ENCODE results near the gene MCEMP1.
"Not testable (repeated sequence)": the region's sequence is repeated elsewhere in the genome, so short reads cannot be mapped to it uniquely, and the experiment has no call there.

Gene MCEMP1

GRCh38 chr19:7643629-7644549 lies 33.0 kb upstream of the MCEMP1 start:
- DNase-seq: not testable (repeated sequence)

- no peak for DNase-seq
Observed at GRCh38 chr19:7644550-7644877, 32.4 kb upstream of the MCEMP1 start.

DNA sequence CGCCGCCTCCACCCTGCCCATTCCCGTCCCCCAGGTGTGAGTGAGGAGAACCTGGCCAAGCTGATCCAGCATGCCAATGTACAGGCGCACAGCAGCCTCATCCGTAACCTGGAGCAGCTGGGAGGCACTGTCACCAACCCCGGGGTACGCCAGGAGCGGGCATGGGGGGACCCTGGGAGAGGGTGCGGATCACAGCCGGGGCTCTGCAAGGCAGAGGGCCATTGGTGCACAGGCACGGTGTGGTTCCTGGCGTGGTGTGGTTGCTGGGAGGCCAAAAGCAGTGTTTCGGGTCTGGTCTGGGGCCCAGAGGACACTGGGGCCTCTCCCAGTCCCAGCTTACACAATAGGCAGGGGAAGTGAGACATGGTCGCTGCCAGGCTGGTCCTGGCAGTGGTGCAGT lies 31.7 kb upstream of the MCEMP1 start:
- DNase-seq: no peak

DNA sequence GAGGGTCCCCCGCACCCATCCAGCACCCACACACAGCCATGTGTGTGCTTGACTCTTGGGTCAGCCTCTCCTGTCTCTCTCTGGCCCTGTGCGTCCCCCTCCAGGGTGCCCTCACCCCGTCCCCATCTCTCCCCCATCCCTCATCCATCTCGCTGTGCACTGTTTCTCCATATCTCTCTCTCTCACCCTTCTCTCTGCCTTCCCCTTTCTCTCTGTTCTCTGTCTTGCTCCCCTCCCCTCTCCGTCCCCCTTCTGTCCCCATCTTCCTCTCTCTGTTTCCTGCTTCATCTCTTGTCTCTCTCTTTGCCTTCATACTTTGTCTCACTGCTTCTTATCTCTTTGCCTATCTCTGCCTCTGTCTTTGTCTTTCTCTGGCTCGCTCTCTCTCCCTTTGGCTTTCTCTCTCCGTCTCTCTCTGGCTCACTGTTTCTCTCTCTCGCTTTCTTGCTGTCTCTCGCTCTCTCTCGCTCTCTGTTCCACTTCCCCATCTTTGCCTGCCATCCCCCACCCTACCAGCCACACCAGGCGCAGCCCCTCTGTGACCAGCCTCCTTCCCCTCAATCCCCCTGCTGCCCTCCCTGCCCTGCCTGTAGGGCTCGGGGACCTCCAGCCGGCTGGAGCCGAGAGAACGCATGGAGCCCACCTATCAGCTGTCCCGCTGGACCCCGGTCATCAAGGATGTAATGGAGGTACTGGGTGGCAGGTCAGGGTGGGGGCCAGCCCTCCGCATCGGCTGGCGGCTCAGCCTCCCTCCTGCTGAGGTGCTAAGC lies 31.0 kb upstream of the MCEMP1 start:
- no peak for DNase-seq

DNA sequence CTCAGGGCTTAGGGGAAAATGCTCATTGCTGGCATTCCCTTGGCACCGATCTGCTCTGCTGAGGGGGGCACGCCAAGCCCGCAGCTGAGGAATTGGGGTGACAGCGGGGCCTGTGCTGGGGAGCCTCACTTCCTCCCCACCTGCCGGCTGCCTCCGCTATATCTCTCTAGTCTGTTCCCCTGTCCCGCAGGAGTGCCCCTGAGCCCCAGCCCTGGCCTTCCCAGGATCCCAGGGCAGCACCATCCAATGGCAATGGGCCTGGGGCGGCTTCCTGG lies 30.5 kb upstream of the MCEMP1 start:
- DNase-seq: no peak

DNA sequence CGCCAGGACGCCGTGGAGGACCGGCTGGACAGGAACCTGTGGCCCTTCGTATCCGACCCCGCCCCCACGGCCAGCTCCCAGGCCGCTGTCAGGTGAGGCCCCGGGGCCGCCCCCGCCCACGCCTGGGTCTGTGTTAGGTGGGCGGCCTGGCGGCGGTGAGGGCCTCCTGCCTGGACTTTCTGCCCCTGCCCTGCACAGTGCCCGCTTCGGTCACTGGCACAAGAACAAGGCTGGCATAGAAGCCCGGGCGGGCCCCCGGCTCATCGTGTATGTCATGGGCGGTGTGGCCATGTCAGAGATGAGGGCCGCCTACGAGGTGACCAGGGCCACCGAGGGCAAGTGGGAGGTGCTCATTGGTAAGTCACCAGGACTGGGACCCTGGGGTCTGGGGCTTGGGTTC lies 29.7 kb upstream of the MCEMP1 start:
- no peak for DNase-seq

GRCh38 chr19:7648265-7649014 lies 28.4 kb upstream of the MCEMP1 start:
- DNase-seq: no peak

DNA sequence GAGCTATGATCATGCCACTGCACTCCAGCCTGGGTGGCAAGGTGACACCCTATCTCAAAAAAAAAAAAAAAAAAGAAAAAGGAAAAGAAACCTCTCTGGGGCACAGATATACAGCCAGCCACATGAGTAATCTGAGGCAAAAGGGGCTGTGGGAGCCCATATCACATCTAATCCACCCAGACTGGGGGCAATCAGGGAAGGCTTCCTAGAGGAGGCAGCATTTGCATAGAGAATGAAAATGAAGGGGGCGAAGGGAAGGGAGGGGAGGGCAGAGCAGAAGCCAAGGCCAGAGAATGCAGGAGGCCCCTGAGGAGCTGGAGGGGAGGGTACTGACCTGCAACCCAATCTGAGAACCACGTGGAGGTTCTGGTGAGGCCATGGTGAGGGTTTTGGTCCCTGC lies 26.7 kb upstream of the MCEMP1 start:
- DNase-seq: no peak

GRCh38 chr19:7652061-7652641 lies 24.7 kb upstream of the MCEMP1 start:
- DNase-seq: peak; percentile 87

DNA sequence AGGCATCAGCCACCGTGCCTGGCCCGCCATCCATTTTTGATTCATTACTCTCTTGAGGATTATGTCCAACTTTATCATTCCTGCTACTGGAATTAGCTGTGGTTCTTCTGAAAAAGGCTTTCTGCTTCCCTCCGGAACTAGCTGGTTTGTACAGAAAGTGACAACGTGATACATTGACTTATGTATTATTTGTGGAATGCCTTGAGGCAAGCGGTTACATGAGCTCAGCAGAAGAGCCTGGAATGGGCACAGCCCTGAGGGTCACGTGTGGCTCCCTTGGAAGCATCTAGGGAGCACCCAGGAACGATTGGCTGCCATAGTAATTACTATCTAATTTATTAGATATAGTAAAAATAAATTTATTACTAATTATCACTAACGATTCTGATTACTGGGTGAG lies 22.5 kb upstream of the MCEMP1 start:
- no peak for DNase-seq

DNA sequence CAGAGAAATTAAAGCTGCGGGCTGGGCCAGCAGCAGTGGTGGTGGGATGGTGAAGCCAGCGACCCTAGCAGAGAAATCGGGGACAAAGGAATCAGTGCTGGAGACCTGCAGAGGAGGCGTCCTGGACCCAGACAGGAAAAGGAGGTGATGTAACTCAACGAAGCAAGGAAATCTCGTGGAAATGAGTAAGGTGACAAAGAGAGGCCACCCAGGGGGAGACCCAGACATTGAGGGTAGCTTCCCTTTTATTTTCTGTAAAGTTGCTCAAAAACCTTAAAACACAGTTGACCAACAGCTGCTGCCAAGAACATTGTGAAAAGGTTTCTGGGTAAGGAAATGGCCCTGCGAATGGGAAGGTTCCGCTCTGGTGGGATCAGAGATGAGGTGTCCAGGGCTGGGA lies 21.3 kb upstream of the MCEMP1 start:
- no peak for DNase-seq

GRCh38 chr19:7657131-7657751 lies 19.6 kb upstream of the MCEMP1 start:
- peak; percentile 35 for DNase-seq

GRCh38 chr19:7658219-7658686 lies 18.6 kb upstream of the MCEMP1 start:
- DNase-seq: peak; percentile 35

- no peak for DNase-seq
Observed at GRCh38 chr19:7661744-7662538, 14.9 kb upstream of the MCEMP1 start.

- no peak for DNase-seq
Observed at GRCh38 chr19:7662657-7663056, 14.2 kb upstream of the MCEMP1 start.

GRCh38 chr19:7663706-7664105 lies 13.2 kb upstream of the MCEMP1 start:
- no peak for DNase-seq

GRCh38 chr19:7665076-7665475 lies 11.8 kb upstream of the MCEMP1 start:
- no peak for DNase-seq

GRCh38 chr19:7668842-7669241 lies 8.0 kb upstream of the MCEMP1 start, which contains the start of gene RETN:
RETN (plus strand) TSS chr19:7669049; CDS start chr19:7669327, 278 bp downstream.
- no peak for DNase-seq

GRCh38 chr19:7669641-7670040 lies 7.2 kb upstream of the MCEMP1 start:
- DNase-seq: no peak

- peak; percentile 24 for DNase-seq
Observed at GRCh38 chr19:7670150-7670783, 6.6 kb upstream of the MCEMP1 start.

GRCh38 chr19:7670790-7671189 lies 6.1 kb upstream of the MCEMP1 start:
- DNase-seq: no peak

Measured in activated naive CD4-positive, alpha-beta T cell treated with Interleukin-2 at 50 U/mL for 16 hours (primary cell).